Measurements from ENCODE around the gene SOBP. TPM values are rescaled to one million over a fixed set of nuclear protein-coding genes. Genes with fewer than 3 reads are reported as not detected.
"Not testable (repeated sequence)": the region's sequence is repeated elsewhere in the genome, so short reads cannot be mapped to it uniquely, and the experiment has no call there.

SOBP gene
- total RNA-seq, 1 donor from 2014 or later: 11.0 TPM

DNA sequence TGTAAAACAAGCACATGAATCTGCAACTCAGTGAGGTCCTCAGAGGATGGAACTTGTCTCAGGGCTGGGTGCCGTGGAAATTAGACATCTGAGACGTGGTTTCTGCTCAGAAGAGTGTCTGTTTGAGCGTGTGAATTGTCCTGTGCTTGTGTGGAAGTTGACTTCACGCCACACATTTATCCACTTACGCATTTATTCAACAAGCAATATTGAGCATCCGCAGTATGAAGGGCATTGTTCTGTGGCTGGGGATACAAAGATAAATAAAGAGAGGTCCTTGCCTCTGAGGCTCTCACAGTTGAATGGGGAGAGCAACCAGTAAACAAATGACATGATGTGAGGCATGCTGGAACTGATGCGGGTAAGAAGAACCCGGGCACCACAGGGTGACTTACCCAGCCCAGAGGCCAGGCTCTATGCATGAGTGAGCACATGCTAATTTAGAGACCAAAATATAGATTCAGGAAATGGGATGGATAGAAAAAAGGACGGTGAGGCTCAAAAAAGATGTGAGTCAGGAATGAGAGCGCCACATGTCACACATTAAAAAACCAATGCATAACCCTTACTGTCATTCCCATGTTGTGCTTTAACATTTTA, 60.4 kb downstream of the SOBP start:
- DNase-seq (ENCODE audit: low spot score): no peak

DNA sequence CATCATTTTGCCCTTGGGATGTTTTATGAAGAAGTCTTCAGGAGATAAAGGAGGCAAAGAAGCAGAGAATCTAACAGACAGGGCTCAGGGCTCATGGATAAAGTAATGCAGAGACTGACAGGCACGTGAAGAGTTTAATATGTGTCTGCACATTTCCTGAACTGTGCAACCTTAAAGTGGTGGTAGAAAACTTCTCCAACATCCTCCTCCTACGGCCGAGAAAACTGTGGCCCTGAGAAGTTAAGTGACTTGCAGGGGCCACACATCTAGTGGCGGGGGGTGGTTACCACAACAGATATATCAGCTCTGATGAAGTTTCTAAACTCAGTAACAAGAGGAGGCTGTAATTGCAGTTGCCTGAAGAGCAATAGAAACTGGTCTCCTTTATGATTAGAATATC, 61.0 kb downstream of the SOBP start:
- DNase-seq (ENCODE audit: low spot score): no peak

DNA sequence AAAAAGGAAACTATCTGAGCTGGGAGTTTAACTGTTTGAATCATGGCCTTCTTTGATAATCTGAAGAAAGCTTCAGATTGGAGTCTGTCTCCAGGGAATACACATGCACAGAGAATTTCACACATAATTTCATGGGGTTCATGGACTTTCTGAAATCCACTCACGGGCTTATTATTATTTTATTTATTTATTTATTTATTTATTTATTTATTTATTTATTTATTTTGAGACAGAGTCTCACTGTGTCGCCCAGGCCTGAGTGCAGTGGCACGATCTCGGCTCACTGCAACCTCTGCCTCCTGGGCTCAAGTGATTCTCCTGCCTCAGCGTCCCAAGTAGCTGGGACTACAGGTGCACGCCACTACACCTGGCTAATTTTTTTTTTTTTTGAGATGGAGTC, 63.2 kb downstream of the SOBP start:
- DNase-seq (ENCODE audit: low spot score): not testable (repeated sequence)

DNA sequence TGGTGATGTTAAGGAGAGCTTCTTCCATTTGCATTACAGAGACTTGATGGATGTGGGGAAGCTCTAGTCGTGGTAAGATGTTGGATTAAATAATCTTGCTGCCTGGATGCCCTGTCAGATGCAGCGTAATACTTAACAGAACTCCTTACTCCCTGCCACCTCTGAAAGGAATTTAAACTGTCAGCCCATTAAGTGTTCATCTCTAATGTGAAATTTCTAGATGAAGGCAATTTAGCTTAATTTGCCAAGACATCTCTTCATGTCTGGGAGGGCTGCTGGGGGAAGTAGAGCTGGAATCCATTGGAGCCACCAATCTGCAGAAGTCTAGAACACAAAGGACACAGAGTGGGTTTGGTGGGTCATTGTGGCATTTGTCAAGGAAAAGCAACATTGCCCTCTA, 64.4 kb downstream of the SOBP start:
- no peak for DNase-seq (ENCODE audit: low spot score)

DNA sequence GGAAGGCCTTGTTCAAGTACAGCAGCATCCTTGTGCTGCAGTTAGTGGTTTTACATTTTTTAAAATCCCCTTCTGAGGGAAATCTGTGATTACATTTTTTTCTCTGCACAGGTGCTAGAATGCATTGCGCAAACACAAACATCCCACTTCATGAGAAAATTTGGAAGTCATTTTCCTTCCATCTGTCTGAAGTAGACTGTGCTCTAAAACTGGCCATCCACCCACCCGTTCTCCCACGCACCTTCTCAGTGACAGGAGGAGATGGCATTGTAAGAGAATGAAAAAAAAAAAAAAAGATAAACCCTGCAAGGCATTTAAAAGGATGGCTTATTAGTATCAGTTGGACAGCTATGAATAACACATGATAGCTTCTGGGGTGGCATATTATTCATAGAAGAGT, 65.0 kb downstream of the SOBP start:
- no peak for DNase-seq (ENCODE audit: low spot score)

DNA sequence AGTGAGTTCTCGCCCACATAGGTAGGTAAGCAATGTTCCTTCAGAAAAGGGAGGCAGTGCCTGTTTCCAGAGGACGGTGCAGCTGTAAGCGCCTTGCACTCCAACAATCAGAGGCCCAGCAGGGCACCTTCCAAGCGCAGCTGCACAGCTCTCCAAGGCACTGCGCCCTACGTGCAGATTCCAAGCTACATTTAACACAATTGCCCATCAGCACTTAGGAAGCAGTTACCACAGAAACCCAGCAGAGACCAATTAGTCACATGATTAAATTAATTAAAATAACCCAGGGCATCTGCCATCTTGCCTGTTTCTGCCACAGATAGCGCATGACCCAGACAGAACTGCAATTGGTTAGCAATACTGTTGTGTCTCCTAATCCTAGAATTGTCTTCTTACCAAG, 65.5 kb downstream of the SOBP start:
- no peak for DNase-seq (ENCODE audit: low spot score)

DNA sequence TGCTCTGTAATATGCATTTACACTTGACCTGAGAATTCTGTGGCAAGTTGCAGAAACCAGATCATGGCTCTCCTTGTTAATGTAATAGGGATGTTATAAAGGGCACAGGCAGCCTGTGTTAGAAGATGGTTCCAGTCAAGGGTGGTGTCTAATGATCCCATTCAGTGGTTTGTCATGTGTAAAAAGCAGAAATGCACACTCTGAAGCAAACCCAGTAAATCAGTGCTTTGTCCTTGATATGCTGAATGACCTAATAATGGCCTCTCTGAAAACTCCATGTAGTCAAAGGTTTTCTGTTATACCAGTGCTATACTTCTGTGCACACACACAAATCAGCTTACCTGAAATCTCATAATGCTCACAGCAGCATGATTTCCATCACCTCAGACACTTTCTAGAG, 66.2 kb downstream of the SOBP start:
- no peak for DNase-seq (ENCODE audit: low spot score)

DNA sequence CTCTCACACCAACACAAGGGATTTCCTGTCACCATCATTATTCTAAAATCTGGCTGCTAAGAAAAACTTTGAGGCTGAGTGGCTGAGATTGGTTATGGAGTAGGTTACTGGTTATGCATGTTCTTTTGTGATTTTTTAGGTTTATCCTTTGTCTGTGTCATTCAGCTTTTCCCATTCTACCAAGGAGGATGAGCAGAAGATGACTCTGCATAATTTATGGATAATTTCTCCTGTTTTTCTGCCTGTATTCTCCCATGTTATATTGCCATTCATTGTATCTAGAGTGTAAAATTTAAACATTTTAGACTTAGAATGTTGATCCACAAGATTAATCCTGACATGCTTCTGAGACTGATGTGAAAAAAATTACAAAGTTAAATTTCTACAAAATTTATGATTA, 67.8 kb downstream of the SOBP start:
- no peak for DNase-seq (ENCODE audit: low spot score)

DNA sequence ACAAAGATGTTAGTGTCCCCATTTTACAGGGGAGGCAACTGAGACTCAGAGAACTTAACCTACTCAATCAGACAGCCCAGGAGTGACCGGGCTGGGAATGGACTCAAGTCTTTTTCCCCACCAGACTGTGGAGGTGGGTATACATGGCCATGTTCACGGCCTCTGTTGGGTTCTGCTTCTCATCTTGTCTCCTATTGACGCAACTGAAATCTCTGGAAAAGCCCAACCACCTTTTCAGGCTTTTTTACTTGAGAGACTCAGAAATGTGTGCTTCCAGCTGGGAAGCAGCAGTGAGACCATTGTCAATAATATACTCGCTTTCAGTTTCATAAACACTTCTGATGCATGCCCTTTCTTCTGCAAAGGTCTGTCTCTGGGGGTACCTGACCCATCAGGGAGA, 70.7 kb downstream of the SOBP start:
- no peak for DNase-seq (ENCODE audit: low spot score)

DNA sequence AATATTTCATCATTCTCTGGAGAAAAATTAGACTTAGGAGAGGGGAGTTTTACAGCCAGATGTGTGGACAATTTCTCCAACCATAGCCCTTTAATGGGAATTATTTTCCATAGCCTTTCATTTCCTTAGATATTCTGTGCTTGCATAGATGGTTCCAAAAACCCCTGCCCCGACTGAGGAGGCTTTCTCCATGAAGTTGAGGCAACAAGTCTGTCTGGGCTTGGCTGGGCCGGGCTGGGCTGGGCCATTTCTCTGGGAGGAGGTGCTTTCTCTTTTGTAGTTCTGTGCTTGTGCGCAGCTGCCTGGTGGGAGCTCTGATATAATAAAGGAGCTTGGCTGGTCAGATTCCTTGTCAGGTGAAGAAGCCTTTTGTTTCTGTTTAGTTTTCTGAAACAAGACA, 71.4 kb downstream of the SOBP start:
- DNase-seq (ENCODE audit: low spot score): no peak

DNA sequence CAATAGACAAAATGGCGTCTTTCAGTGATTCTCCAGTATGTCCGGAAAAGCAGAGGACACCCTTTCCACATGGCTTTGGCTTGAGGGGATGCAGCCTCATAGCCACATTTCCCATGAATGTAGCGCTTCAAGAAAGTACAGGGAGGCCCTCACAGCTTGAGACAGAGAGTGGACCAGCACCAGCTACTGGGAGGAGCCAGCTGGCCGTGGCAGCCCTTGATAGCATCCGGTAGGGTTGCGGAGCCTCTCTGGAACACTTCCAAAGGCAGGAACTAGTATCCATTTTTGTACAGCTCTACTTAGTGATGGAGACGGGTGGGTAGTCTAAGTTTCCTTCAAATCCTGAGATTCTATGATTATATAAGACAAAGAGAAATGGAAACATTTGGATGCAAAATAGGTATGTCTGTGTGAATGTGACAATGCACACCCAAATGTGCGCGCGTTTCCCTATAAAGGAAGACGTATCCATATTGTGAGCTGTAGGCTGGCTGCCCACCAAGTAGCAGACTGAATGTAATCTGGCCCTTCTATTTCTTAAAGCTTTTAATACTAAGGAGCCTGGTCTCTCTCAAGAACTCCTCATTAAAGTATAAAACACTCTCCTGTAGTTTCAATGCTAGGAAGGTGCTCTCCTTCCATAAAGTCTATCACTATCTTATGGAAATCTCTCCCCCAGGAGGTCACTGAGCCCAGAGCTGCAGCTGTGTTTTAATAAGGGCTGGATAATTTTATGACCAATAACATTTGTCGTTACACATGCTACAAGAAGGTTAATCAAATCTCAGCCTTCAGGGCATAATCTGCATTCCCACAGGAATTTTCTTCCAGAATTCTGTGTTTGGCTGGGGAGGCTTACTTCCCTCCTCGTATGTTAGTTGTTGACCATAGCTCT, 74.0 kb downstream of the SOBP start:
- DNase-seq (ENCODE audit: low spot score): no peak

DNA sequence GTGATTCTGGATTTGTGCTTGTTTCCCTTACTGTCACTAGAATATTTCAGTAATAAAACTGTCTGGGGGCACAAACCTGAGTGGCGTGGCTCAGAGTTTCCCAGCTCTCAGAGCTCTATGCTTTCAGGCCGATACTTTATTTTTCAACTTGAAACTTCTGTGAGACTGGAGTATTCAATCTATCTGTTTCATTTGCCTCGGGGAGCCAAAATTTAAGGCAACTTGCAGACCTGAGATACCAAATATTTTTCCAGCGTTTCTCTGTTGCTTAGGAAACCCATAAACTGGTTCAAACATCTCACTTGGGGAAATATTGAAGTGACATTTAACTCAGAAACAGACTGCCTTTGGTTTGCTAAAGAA, 74.7 kb downstream of the SOBP start:
- DNase-seq (ENCODE audit: low spot score): no peak

DNA sequence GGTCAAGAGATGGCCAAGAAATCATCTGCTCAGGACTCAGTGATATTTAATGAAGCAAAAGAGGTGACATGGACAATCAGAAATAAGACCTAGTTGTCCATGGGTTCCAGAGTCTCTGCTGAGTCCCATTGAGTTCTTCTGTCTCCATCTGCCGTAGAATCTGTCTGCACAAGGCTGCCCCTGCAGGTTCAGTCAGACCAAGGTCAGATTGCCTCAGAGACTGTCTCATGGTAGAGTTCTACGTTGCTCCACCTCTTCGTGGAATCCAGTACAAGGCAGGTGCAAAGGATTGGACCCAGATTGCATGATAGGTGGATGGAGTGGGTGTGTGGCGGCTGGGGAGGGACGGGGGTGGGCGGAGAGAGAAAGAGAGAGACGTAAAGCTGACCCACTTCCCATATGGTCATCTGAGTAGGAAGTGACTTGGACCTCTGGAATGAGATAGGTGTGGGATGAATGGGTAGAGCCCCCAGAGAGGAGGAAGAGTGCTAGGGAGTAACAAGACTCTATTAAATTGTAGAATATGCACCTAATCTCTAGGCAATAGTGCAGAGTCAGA, 75.3 kb downstream of the SOBP start:
- no peak for DNase-seq (ENCODE audit: low spot score)

DNA sequence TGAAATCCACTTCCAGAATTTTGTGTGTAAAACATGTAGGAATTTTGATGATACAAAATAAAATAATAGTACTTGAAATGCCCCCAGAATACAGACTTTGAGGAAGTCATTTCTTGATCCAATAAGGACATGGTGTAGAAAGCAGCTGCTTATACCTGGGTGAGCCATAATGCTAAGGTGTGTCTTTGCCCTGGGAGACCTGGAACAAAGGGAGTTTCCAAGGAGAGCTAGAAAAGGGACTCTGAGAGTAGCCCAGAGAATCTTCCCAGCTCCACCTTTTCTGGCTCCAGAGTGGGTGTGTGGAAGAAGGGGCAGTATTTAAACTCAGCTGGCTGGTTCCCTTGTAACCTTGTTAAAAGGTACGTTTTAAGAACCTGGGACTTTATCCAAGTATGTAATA, 77.7 kb downstream of the SOBP start:
- DNase-seq (ENCODE audit: low spot score): no peak

DNA sequence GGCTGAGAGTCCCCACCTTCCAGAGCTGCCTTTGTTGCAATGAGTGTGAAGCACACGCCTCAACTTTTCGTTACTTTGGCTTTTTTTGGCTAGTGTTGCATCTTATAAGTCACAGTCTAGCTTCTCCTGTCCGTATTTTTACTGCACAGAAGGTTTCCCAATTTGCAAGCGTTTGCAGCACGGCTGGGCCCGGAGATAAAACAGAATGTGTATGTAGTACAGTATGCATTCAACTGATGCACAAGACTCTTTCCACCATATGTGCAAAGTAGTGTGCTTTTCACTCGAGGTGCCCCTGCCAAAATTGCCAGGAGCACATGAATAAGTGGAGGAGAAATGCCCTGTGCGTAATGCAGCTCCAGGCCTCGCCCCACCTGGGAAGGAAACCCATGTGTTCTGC, 79.6 kb downstream of the SOBP start:
- DNase-seq (ENCODE audit: low spot score): no peak

DNA sequence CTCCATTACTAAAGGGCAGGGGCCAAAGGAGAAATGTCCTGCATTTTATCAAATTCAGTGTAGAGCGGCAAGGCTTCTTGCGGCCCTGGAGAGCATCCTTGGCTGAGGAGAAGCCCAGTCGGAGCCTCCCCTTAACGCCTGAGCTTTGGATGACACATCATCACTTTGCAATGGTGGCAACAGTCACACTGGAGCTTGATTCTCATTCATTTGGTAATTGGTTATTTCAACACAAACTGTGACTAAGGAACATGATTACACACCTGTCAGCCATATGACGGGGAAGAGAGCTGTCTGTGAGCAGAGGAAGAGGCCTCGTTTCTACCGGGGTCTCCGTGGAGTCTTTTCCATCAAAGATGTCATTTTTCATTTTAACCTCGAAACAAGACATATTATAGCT, 81.4 kb downstream of the SOBP start:
- DNase-seq (ENCODE audit: low spot score): no peak

DNA sequence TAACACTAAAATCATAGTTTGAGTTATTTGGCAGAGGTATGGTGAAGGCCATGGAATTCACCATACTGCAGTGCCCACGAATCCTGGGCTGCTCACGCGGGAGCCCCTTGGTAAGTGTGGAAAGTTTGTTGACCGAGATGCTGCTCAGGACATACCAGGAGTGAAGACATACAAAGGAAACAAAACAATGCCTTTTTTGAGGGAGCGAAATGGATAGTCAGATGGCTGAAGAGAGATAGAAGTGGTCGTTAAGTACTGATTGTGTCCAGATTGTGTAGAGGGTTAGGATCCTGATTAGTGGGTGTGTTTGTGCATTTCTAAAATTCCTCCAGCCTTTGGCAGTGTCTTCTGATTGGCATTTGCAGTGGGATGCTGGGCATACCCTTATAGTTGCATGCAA, 83.0 kb downstream of the SOBP start:
- no peak for DNase-seq (ENCODE audit: low spot score)

DNA sequence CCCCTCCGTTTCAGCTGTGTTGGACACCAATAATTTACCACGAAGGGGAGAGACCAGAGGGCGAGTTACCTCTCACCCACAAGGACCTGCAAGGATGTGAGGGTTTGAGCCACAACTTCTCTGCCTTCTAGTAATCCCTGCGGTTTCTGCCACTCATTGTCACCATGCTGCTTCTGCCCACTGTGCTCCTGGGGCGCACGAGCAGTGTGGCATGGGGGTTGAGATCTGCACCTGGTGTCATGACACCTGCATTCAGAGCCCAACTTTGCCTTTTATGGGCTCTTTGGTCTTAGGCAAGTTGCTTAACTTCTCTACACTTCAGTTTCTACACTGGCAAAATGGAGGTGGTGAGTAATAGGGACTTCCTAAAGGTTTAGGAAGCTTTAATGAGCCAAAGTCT, 84.9 kb downstream of the SOBP start:
- DNase-seq (ENCODE audit: low spot score): no peak

DNA sequence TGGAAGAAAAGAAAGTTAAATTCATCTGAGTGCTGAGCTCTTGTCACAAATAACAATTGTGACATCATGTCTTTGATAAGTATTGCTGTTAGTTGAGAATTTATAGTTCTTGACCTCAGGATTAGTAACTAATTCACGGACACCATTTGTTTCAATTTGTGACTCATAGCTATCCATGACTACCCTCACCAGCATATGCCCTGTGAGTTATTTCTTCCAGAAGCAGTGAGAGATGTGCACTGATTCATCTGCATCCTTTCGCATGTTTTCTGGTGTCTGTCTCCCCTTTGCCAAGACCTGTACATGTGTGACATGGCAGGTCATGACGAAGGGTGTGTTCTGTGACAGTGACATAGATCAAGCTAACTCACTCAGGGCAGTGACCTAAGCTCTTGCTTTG, 86.9 kb downstream of the SOBP start:
- DNase-seq (ENCODE audit: low spot score): no peak

DNA sequence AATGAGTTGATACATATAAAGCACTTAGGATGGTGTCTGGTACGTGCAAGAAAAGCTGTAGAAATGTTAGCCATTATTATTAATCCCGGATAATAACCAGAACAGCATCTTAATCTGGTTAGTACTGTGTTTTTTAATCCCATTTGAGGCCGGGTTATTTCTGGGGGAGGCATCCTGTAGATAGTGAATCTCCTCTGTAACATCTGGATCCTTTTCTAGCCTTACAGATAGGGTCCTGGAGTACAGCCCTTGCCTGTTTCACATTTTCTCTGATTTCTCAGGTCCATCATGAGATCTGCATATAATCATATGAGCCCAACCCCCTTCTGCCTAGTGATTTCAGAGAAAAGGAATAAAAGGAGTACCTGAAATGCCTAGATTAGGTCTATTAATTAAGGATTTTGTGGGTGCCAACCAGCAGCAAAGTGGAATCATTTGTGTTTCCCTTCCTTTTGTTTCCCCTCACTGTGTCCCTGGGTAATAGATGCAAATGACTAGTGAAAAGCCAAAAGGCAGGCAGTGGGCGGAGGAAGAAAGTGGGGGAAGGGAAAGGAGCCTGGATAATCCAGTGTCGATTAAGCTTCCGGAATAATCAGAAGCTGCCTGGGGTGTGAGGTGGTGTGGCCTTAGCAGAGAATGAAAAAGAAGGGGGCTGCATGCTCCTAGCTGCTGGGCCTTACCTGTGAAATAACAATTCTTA, 88.9 kb downstream of the SOBP start:
- no peak for DNase-seq (ENCODE audit: low spot score)

DNA sequence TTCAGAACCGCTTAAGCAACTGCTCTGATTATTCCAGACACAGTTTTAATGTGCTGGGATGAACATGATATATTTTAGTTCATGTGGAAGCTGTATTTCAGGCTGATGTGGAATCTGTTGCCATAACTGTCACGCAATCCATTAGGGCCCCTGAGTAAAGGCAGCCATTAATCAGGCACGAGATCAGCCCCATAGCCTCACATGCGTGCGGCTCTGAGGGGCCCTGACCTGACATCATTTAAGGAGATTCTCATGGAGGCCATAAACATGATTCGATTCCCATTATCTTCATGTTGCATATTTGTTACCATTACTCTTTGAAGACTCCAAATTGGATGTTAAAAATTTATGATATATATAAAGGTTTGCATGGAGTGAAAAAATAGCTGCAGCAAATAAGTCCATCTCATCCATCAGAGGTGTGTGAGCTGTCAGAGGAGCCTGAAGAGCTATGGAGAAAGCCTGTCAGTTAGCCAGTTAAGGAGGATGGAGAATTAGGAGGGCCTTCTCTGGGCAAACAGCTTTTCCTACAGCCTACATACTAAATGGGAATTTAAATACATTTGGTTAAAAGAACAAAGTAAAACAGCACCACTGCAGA, 89.6 kb downstream of the SOBP start:
- no peak for DNase-seq (ENCODE audit: low spot score)

DNA sequence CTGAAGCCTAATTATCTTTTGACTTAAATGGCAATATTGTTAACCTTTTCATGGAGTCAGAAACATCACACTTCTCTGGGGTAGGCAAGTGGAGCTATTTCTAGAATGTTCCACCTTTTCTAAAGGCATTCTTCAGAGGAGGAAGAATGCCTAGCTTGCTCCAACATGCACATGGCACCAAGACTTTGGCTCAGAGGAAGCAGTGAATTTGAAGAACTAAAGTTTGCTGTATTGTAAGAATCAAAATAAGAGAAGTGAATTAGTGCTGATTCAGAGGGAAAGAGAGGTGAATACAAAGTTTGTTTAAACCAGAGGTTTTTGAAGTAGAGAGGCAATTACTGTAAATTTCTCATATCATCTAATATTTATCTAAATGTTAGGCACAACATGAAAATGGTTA, 92.2 kb downstream of the SOBP start:
- no peak for DNase-seq (ENCODE audit: low spot score)
